Glomerular endothelial cell (primary cell): ENCODE measurements around the gene CACNA2D2. TPM values are rescaled to one million over a fixed set of nuclear protein-coding genes. Genes with fewer than 3 reads are reported as not detected.
"Not testable (repeated sequence)": the region's sequence is repeated elsewhere in the genome, so short reads cannot be mapped to it uniquely, and the experiment has no call there.

Source experiments
- DNase-seq: peaks from one replicate; pipeline ENCODE4 v3.0.0-alpha.2; 2011; ENCODE audit warnings: low read depth, low spot score; ENCODE audit errors: extremely low read depth
- total RNA-seq: library from RNA; depleted of rRNA; stranded (reverse); fragments of >200 nt; gene quantifications from 2 replicates; pipeline ENCODE4 v1.2.3, GENCODE V29; 2015

Gene CACNA2D2
- total RNA-seq, 1 donor from 2014 or later, result not detected

GRCh38 chr3:50530001-50530970 lies 26.9 kb upstream of the CACNA2D2 start:
- no peak for DNase-seq

GRCh38 chr3:50525987-50526386 lies 22.6 kb upstream of the CACNA2D2 start:
- DNase-seq, result no peak

DNA sequence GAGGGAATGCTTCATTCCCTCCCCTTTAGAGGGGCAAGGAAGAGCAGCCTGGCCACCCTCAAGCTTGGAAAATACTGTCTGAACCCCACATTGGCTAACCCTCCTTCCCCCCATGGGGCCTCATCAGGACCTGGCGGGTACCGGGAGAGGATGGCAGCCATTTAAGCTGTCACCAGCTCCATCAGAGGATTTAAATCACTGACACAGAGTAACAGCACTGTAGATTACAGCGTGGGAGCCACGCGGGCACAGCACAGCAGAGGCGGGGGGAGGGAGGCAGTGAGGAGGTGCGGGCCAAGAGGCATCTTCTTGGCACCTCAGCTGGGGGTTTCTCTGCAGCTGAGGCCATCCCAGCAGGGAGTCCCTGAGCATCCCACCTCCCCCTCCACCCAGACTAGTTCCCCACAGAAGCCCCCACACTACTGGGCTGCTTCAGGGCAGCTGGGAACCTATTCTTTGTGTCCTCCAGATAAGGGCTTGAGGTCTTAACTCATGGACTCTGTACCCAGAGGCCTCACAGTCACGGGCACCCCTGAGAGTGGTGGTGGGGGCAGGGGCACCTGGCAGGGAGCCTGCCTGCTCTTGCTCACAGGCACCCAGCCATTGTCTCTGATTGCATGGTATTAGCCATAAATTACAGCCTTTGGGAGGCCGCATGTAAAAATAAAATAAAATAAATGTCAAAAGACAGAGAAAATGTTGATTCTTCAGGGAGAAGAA lies 21.9 kb upstream of the CACNA2D2 start:
- DNase-seq, result no peak

GRCh38 chr3:50524746-50525145 lies 21.3 kb upstream of the CACNA2D2 start:
- no peak for DNase-seq

- no peak for DNase-seq
Observed at GRCh38 chr3:50523279-50523811, 19.9 kb upstream of the CACNA2D2 start.

DNA sequence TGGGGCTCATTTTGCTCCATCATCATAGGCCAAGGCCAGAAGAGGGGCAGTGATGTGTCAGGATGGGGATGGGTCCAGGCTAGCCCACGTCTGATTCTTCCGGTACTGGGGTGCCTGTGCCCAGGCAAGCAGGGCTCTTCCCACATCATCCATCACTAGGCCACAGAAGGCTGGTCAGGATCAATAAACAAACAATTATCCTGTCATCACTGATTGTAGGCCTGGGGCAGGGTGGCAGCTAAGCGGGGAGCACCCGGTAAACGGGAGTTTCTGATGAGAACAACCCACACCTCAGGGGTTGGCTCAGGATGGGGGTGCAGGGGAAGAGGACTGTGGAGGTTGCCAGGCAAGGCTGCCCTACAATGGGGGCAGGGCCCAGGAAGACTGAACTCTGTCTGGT lies 18.1 kb upstream of the CACNA2D2 start:
- DNase-seq, result no peak

DNA sequence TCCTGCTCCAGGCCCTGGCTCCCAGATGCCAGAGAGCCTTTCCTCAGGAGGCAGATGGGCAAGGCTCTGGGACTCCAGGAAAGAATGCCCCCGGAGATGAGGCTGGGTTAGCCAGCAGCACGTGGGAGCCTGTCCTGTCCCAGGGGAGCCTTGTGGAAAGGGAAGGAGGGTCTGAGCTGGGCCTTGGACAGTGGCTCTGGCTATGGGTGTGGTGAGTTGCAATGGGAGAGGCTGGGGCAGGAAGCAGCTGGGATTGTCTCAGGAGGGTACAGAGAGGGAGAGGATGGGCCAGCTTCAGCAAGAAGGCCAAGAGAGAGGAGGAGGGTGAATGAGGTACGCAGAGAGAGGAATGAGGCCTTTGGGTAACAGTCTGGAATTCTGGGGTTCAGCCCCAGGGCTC lies 17.4 kb upstream of the CACNA2D2 start:
- no peak for DNase-seq

DNA sequence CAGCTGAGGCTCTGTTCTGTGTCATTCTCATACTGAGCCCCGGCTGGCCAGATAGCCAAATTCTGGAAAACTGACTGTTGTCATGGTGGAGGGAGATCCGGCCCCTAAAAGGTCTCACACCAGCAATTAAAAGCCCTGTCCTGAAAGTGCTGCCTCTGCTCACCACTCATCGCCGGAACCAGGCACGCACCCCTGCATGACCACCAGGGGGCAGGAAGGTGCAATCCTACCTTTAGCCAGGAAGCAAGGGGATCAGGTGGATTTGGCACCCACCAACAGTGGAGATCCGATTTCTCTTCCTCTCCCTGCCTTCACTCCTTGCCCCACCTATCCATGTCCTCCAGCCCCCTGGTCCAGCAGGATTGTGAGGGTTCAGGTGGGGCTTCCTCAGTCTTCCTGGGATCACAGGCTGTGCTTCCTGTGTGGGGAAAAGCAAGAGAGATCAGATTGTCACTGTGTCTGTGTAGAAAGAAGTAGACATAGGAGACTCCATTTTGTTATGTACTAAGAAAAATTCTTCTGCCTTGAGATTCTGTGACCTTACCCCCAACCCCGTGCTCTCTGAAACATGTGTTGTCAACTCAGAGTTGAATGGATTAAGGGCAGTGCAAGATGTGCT lies 16.1 kb upstream of the CACNA2D2 start:
- no peak for DNase-seq

- DNase-seq, result no peak
Observed at GRCh38 chr3:50518436-50518835, 15.0 kb upstream of the CACNA2D2 start.

DNA sequence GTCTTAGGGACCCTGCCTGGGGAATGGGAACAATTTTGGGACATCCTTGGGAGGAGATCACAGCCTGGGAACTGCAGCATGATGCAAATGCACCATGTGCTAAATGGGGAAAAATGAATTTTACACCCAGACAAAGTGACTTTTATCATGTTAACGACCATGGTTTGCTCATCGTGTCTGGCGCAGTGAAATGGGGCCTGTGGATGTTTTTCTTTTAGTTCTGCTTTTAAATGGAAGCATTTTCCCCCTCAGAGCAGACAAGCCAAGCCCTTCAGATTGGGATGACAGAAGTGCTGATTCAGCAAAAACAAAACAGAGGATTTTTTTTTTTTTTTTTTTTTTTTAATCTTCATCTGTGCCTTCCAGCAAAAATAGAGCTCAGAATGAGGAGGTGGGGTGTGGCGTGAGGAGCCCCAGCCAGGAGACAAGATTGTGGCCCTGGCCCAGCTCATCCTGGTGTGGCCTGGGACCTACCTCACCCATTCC lies 14.3 kb upstream of the CACNA2D2 start:
- no peak for DNase-seq

- no peak for DNase-seq
Observed at GRCh38 chr3:50516440-50516871, 13.0 kb upstream of the CACNA2D2 start.

DNA sequence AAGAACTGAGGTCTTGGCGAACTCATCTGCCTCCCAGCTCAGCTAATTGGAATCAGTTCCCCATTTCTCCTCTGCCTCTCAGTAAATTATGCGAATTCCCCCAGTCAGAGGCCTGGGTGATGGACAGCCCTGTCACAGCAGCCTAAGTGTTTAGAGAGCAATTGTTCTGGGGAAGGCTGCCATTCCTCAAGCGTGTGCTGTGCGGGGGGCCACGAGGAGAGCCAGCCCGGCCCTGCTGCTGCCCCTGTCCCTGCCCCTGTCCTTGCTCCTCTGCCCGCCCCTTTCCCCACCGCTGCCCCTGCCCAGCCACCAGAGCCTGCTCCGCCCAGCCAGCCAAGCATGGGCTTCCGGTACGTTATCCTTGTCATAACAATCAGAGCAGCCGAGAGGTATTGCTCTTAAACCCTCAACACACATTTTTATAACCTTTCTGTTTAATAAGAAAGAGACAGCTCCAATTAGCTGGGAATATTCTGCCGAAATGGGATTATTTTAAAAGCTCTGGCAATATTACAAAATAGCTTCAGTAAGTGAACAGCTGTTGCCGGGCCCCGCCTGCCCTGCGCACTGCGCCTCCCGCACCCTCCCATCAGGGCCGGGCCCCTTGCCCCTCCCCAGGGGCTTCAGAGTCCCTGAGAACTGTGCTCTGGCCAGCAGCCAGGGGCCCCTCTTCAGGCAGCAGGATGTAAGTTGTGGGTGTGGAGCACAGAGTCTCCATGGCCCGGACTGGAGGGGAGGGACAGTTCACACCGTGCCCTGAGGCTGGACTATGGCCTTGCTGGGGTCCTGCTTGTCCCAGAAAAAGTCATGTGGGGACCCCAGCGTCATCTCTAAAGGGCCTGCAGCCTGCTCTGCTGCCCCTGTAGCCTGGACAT lies 12.4 kb upstream of the CACNA2D2 start:
- no peak for DNase-seq

GRCh38 chr3:50512908-50513307 lies 9.5 kb upstream of the CACNA2D2 start:
- DNase-seq, result not testable (repeated sequence)

- DNase-seq, result no peak
Observed at GRCh38 chr3:50512131-50512530, 8.7 kb upstream of the CACNA2D2 start.

DNA sequence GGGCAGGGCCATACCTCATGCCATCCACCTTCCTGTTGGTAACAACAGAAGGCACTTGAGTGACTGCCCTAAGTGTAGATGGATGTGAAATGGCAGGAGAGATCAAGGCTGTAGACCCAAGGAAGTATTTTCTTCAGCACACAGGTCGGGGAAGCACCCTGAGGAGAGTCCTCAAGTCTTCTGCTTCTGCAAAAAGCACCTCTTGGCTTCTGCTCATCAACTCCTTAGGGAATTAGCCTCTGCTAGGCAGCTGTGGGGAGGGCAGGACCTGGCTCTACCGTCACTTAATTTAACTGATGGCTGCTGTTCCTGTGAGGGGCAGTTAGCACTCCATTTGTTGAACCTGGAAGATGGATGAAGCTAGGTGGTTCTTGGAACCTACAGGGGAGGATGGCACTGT lies 6.9 kb upstream of the CACNA2D2 start:
- no peak for DNase-seq

GRCh38 chr3:50509715-50510114 lies 6.3 kb upstream of the CACNA2D2 start:
- DNase-seq, result no peak

- DNase-seq, result no peak
Observed at GRCh38 chr3:50508821-50509220, 5.4 kb upstream of the CACNA2D2 start.

- no peak for DNase-seq
Observed at GRCh38 chr3:50506169-50506568, 2.7 kb upstream of the CACNA2D2 start.

DNA sequence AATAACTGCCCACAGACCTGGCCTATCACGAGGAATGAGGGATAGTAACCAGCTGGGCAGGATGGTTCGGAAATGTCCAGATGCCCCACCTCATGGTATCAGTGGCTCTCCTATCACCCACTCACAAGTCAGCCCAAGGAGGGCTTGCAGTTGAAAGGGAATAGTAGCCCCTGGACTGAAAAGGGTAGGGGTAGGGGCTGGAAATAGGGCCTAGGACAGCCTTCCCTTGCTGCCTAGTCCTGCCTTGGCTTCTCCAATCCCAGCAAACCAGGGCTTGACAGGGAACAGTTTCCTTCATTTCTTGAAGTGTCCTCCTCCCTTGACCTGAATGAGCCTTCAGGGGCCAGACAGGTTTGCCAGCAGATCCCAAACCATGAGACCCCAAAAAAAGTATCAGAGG lies 1.2 kb upstream of the CACNA2D2 start:
- DNase-seq, result no peak
